OCI-M2 (cell line): ENCODE results near the gene TBC1D2B.
"Not testable (repeated sequence)": the region's sequence is repeated elsewhere in the genome, so short reads cannot be mapped to it uniquely, and the experiment has no call there.

Experiments used
- DNase-seq: peaks from one replicate; lab custom pipeline; 2025; ENCODE audit not compliant: unreplicated experiment; lab: John Stamatoyannopoulos, UW

Gene TBC1D2B

DNA sequence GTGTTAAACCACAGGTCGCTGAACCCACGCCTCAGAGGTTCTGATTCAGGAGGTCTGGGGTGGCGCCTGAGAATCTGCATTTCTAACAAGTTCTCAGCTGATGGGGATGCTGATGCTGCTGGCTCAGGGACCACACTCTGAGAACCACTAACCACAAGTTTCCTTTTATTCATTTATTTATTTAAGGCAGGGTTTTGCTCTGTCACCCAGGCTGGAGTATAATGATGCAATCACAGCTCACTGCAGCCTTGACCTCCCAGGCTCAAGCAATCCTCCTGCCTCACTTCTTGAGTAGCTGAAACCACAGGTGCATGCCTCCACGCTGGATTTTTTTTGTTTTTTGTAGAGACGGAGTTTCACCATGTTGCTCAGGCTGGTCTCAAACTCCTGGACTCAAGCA lies 123.6 kb downstream of the TBC1D2B start:
- not testable (repeated sequence) for DNase-seq

- not testable (repeated sequence) for DNase-seq
These were observed 124.5 kb downstream of the TBC1D2B start for GRCh38 chr15:77952928-77953446.

DNA sequence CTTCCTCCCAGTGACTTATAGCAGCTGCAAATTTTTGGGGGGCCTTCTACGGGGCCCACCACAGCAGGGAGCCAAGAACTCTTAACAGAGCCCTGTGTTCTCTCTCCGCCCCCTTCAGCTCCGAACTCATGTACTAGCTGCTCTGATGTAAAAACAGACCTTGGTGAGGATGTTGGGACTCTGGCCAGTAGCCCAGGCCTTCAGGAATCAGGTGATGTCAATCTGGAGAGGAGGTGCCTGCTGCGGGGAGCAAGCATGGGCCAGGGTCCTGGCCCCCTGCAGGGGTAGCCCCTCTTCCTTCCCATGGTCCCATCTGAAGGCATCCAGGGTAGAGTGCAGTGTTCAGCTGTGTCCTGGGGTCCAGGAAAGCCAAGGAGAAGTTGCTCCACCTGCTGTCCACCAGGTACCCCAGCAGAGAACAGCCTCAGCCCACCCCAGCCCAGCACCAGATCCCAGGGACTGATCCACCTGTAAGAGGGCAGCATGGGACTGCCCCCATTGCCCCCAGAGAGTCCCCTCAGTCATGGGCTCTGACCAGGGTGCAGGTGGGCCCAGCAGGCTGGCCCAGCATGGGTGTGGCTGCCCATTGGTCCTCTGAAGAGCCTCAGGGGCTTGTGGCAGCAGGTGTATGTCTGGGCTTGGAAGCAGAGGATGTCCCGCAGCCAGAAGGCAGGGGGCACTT lies 126.3 kb downstream of the TBC1D2B start:
- DNase-seq, result not testable (repeated sequence)

DNA sequence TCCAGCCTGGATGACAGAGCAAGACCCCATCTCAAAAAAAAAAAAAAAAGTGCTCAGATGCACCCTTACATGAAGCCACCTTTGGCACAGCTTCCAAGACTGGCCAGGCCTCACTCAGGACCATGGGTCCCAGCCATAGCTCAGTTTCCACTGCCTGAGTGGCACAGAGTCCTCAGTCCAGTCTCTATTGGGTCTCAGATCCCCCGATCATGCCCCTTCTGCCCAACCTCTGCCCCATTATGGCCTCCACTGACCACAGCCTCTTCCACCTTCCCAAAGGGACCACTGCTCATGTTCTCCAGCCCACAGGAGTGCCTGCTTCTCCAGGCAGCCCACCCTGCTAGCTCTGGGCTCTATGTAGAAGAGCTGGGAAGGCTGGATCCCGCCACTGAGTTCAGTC lies 127.0 kb downstream of the TBC1D2B start:
- not testable (repeated sequence) for DNase-seq

DNA sequence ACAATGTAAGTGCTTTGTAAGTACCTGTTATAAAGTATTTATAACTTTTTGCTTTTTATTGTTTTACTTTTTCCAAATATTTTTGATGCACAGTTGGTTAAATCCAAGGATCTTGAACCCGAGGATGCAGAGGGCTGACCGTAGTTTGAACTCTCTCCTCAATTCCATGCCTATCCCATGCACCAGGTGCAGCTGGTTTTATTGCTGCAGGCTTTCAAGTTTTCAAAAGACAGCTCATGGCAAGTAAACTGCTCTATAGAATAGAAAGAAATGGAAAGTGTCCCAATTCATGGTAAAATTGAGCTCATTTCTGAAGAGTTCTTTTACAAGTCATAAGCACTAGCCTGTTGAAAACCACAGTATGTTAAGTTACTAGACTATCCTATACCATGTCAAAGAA lies 131.9 kb downstream of the TBC1D2B start:
- DNase-seq, result no peak
